ENCODE measurements around the gene CRISP1. TPM values are rescaled to one million over a fixed set of nuclear protein-coding genes. Genes with fewer than 3 reads are reported as not detected.

CRISP1 gene
- total and polyA plus RNA-seq, 2 of the 4 experiments (the other 2 are of a cell fraction): not detected

DNA sequence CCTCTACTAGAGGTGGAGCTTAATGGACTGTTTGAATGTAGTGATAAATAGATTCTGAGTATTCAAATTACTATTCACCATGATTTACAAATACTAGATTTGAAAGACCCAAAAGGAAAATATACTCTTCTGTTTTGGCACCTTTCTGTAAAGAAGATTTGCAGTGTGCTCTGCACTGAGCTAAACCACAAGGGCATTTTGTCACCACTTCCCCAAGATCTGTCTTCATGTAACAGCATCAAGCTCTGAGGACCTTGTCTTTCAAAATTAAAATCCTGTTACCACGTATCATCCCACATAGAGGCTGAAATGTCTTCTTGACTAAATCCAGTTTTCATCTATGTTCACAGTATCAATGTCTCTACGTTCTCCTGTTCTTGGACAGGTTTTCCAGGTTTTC, 76.0 kb downstream of the CRISP1 start:
- Histone ChIP-seq H3K79me1 (ENCODE audit: low read depth in 1 of 2, low read length in 2 of 2) (no peaks in the 10 kb centered on the region), H3K4me3 (ENCODE audit: insufficient read depth, low read depth, low read length) (no peak overlapping the region), H2AFZ (replicated peaks; ENCODE audit: low read length, poor library complexity) (no peak overlapping the region), H2BK120ac (ENCODE audit: low read depth, low read length) (no peak overlapping the region), H3K27me3 (ENCODE audit: control insufficient read depth, insufficient read depth, low read length) (no peaks in the 10 kb centered on the region), H4K8ac (ENCODE audit: low read depth in 2 of 2, low read length in 2 of 2) (no peak overlapping the region), H3K36me3 (ENCODE audit: control insufficient read depth, insufficient read depth, low read length) (no peaks in the 10 kb centered on the region), H2AK9ac (replicated peaks; ENCODE audit: low read depth, low read length, poor library complexity) (no peak overlapping the region), H3K14ac (replicated peaks; ENCODE audit: low read depth, low read length) (no peak overlapping the region), H3K9me3 (ENCODE audit: control insufficient read depth, insufficient read depth, low read length) (peaks cover 4% of the 10 kb centered on the region; the same call in 1 of the 2 replicates), H2AK5ac (ENCODE audit: low read depth, low read length) (no peak overlapping the region), H3K4ac (ENCODE audit: low read depth, low read length) (no peak overlapping the region), H3K56ac (ENCODE audit: extremely low read depth, insufficient read depth, low read length) (no peak overlapping the region), H2BK20ac (ENCODE audit: low read depth, low read length) (no peak overlapping the region), H3K9ac (ENCODE audit: low read depth, low read length) (no peak overlapping the region), H2BK15ac (ENCODE audit: low read depth, low read length) (no peak overlapping the region), H3K27ac (ENCODE audit: insufficient read depth, low read length) (no peak overlapping the region), H3K4me2 (ENCODE audit: low read depth, low read length) (no peak overlapping the region), H2BK5ac (ENCODE audit: low read depth, low read length, poor library complexity, severe bottlenecking) (no peak overlapping the region), H3K23ac (ENCODE audit: low read depth, low read length) (no peak overlapping the region), H4K5ac (ENCODE audit: low read depth, low read length) (no peak overlapping the region), H3K9me1 (ENCODE audit: insufficient read depth, low read length) (no peaks in the 10 kb centered on the region), H4K91ac (ENCODE audit: insufficient read depth, low read depth, low read length) (no peak overlapping the region), H4K20me1 (ENCODE audit: insufficient read depth, low read length) (no peaks in the 10 kb centered on the region), H3K18ac (ENCODE audit: low read depth, low read length) (no peak overlapping the region), H3K4me1 (ENCODE audit: control insufficient read depth, insufficient read depth, low read length) (no peaks in the 10 kb centered on the region)
- no peak for ATAC-seq (ENCODE audit: low read depth)
- POLR2A ChIA-PET (ENCODE audit: unreplicated experiment): no interaction called here
- no peak for DNase-seq
- WGBS, 2 experiments (ENCODE audit: extremely low coverage in 2 of 2, insufficient read length in 1 of 2): 43% methylated on average over 1 of the region's 2 CpGs; no CpG with 5 or more reads in 1 of the 2 experiments
- in situ Hi-C loops (cut with MboI; ENCODE audit: low sequenced_read_pairs): no loop called here
- intact Hi-C loops (cut with micrococcal nuclease): no loop called here
- dilution Hi-C loops (cut with HindIII; ENCODE audit: low sequenced_read_pairs, unreplicated experiment): no loop called here
- no TSS peak for BruUV-seq (replicated peaks)
- TF ChIP-seq RCOR1 (IDR thresholded peaks at IDR 0.05; ENCODE audit: insufficient replicate concordance, low read length): no peak
- TF ChIP-seq, protein P1, sequence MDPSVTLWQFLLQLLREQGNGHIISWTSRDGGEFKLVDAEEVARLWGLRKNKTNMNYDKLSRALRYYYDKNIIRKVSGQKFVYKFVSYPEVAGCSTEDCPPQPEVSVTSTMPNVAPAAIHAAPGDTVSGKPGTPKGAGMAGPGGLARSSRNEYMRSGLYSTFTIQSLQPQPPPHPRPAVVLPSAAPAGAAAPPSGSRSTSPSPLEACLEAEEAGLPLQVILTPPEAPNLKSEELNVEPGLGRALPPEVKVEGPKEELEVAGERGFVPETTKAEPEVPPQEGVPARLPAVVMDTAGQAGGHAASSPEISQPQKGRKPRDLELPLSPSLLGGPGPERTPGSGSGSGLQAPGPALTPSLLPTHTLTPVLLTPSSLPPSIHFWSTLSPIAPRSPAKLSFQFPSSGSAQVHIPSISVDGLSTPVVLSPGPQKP (IDR thresholded peaks at IDR 0.05; ENCODE audit: borderline replicate concordance, low read depth, low read length): no peak
- CTCF ChIA-PET: no interaction called here

Data from IMR-90 (cell line).